ENCODE results near the gene PAGE2. TPM values are rescaled to one million over a fixed set of nuclear protein-coding genes. Genes with fewer than 3 reads are reported as not detected.
"Not testable (repeated sequence)": the region's sequence is repeated elsewhere in the genome, so short reads cannot be mapped to it uniquely, and the experiment has no call there.

The PAGE2 gene
- not detected for total RNA-seq

GRCh38 chrX:55088795-55089489 lies at the start of gene PAGE2:
PAGE2 (plus strand) TSS chrX:55089018; CDS start chrX:55090021, 1,003 bp downstream.
- DNase-seq (ENCODE audit: low spot score): no peak

GRCh38 chrX:55039471-55039870 lies 49.3 kb upstream of the PAGE2 start:
- no peak for DNase-seq (ENCODE audit: low spot score)

GRCh38 chrX:55041514-55041913 lies 47.3 kb upstream of the PAGE2 start:
- no peak for DNase-seq (ENCODE audit: low spot score)

GRCh38 chrX:55050599-55050998 lies 38.2 kb upstream of the PAGE2 start:
- not testable (repeated sequence) for DNase-seq (ENCODE audit: low spot score)

GRCh38 chrX:55056820-55057674 lies 31.8 kb upstream of the PAGE2 start:
- DNase-seq (ENCODE audit: low spot score): no peak

- DNase-seq (ENCODE audit: low spot score): no peak
These were observed 31.1 kb upstream of the PAGE2 start for GRCh38 chrX:55057675-55058249.

- DNase-seq (ENCODE audit: low spot score): not testable (repeated sequence)
These were observed 21.6 kb upstream of the PAGE2 start for GRCh38 chrX:55067180-55067579.

- DNase-seq (ENCODE audit: low spot score): no peak
These were observed 16.5 kb upstream of the PAGE2 start for GRCh38 chrX:55072286-55072685.

GRCh38 chrX:55074851-55075467 lies 13.9 kb upstream of the PAGE2 start, which contains the start of gene PAGE2B:
PAGE2B (plus strand) TSS chrX:55075030; CDS start chrX:55076042, 1,012 bp downstream.
- DNase-seq (ENCODE audit: low spot score): no peak

- no peak for DNase-seq (ENCODE audit: low spot score)
These were observed 9.9 kb downstream of the PAGE2 start for GRCh38 chrX:55098691-55099090.

- DNase-seq (ENCODE audit: low spot score): no peak
These were observed 10.3 kb downstream of the PAGE2 start for GRCh38 chrX:55099162-55099561.

GRCh38 chrX:55102754-55103153 lies 13.9 kb downstream of the PAGE2 start:
- no peak for DNase-seq (ENCODE audit: low spot score)

- no peak for DNase-seq (ENCODE audit: low spot score)
These were observed 18.4 kb downstream of the PAGE2 start for GRCh38 chrX:55107262-55107661.

- DNase-seq (ENCODE audit: low spot score): no peak
These were observed 19.1 kb downstream of the PAGE2 start for GRCh38 chrX:55107911-55108310.

GRCh38 chrX:55109306-55109705 lies 20.5 kb downstream of the PAGE2 start:
- no peak for DNase-seq (ENCODE audit: low spot score)

- no peak for DNase-seq (ENCODE audit: low spot score)
These were observed 22.9 kb downstream of the PAGE2 start for GRCh38 chrX:55111578-55112254.

GRCh38 chrX:55116589-55116988 lies 27.8 kb downstream of the PAGE2 start:
- DNase-seq (ENCODE audit: low spot score): not testable (repeated sequence)

- no peak for DNase-seq (ENCODE audit: low spot score)
These were observed 29.8 kb downstream of the PAGE2 start for GRCh38 chrX:55118574-55118973.

GRCh38 chrX:55119271-55119670 lies 30.5 kb downstream of the PAGE2 start:
- DNase-seq (ENCODE audit: low spot score): no peak

GRCh38 chrX:55119712-55120111 lies 30.9 kb downstream of the PAGE2 start:
- no peak for DNase-seq (ENCODE audit: low spot score)

GRCh38 chrX:55120761-55121358 lies 32.0 kb downstream of the PAGE2 start:
- no peak for DNase-seq (ENCODE audit: low spot score)

Measured in ureter (tissue), 1 donor.